ENCODE results near the gene NELL1. TPM values are rescaled to one million over a fixed set of nuclear protein-coding genes. Genes with fewer than 3 reads are reported as not detected.

Gene NELL1
- total RNA-seq, 2 experiments from 2014 or later = not detected

- ATAC-seq (ENCODE audit: poor library complexity) (no peak), DNase-seq (no peak)
- Mint-ChIP-seq H3K4me3 (no peak overlapping the region), H3K27ac (no peak overlapping the region), H3K4me1 (ENCODE audit: low read depth) (no peaks in the 10 kb centered on the region), H3K27me3 (no peaks in the 10 kb centered on the region), H3K9me3 (no peaks in the 10 kb centered on the region), H3K36me3 (ENCODE audit: low read depth) (no peaks in the 10 kb centered on the region)
- Histone ChIP-seq H3K4me1 (ENCODE audit: insufficient read depth, low read length) (no peaks in the 10 kb centered on the region), H3K27ac (ENCODE audit: low read depth in 1 of 2, low read length in 2 of 2) (no peak overlapping the region), H3K4me3 (ENCODE audit: low read length) (no peak overlapping the region), H3K36me3 (ENCODE audit: insufficient read depth, low read length) (no peaks in the 10 kb centered on the region), H3K27me3 (ENCODE audit: control insufficient read depth in 1 of 2, insufficient read depth in 2 of 2, low read length in 2 of 2) (no peaks in the 10 kb centered on the region), H3K9me3 (ENCODE audit: control insufficient read depth in 1 of 2, insufficient read depth in 1 of 2, low read length in 2 of 2) (peaks cover 0 to 5% of the 10 kb centered on the region in 2 experiments)
- intact Hi-C loops (cut with DNase I, micrococcal nuclease) = no loop called here
- POLR2A ChIA-PET = no interaction called here
- CTCF ChIA-PET = no interaction called here
- no peak for TF ChIP-seq CTCF (IDR thresholded peaks at IDR 0.05)
Observed at GRCh38 chr11:21082853-21083252, 413.5 kb downstream of the NELL1 start.

- no peak overlapping the region for H3K27ac Mint-ChIP-seq
- H3K27me3 Mint-ChIP-seq = no peaks in the 10 kb centered on the region
- no peak for TF ChIP-seq CTCF (IDR thresholded peaks at IDR 0.05)
- CTCF ChIA-PET = no interaction called here
- Histone ChIP-seq H3K4me3 (ENCODE audit: low read length) (no peak overlapping the region), H3K9me3 (ENCODE audit: control insufficient read depth in 1 of 2, insufficient read depth in 1 of 2, low read length in 2 of 2) (peaks cover 0 to 5% of the 10 kb centered on the region in 2 experiments), H3K27ac (ENCODE audit: low read depth in 1 of 2, low read length in 2 of 2) (no peak overlapping the region), H3K27me3 (ENCODE audit: control insufficient read depth in 1 of 2, insufficient read depth in 2 of 2, low read length in 2 of 2) (no peaks in the 10 kb centered on the region), H3K36me3 (ENCODE audit: insufficient read depth, low read length) (no peaks in the 10 kb centered on the region), H3K4me1 (ENCODE audit: insufficient read depth, low read length) (no peaks in the 10 kb centered on the region)
- DNase-seq = no peak
- H3K36me3 Mint-ChIP-seq (ENCODE audit: low read depth) = no peaks in the 10 kb centered on the region
- H3K9me3 Mint-ChIP-seq = peaks cover 8% of the 10 kb centered on the region
- intact Hi-C loops (cut with DNase I, micrococcal nuclease) = no loop called here
- H3K4me1 Mint-ChIP-seq (ENCODE audit: low read depth) = no peaks in the 10 kb centered on the region
- POLR2A ChIA-PET = no interaction called here
- H3K4me3 Mint-ChIP-seq = no peak overlapping the region
- ATAC-seq (ENCODE audit: poor library complexity) = no peak
Observed at GRCh38 chr11:21088930-21089329, 419.5 kb downstream of the NELL1 start.

- Histone ChIP-seq H3K9me3 (ENCODE audit: control insufficient read depth in 1 of 2, insufficient read depth in 1 of 2, low read length in 2 of 2) (no peaks in the 10 kb centered on the region), H3K4me3 (ENCODE audit: low read length) (no peak overlapping the region), H3K27ac (ENCODE audit: low read depth in 1 of 2, low read length in 2 of 2) (no peak overlapping the region), H3K27me3 (ENCODE audit: control insufficient read depth in 1 of 2, insufficient read depth in 2 of 2, low read length in 2 of 2) (no peaks in the 10 kb centered on the region), H3K36me3 (ENCODE audit: insufficient read depth, low read length) (no peaks in the 10 kb centered on the region), H3K4me1 (ENCODE audit: insufficient read depth, low read length) (no peaks in the 10 kb centered on the region)
- no peak for TF ChIP-seq CTCF (IDR thresholded peaks at IDR 0.05)
- ChIA-PET POLR2A (no interaction called here), CTCF (no interaction called here)
- Mint-ChIP-seq H3K4me1 (ENCODE audit: low read depth) (no peaks in the 10 kb centered on the region), H3K4me3 (no peak overlapping the region), H3K9me3 (peaks cover 9% of the 10 kb centered on the region), H3K36me3 (ENCODE audit: low read depth) (no peaks in the 10 kb centered on the region), H3K27me3 (no peaks in the 10 kb centered on the region), H3K27ac (no peak overlapping the region)
- intact Hi-C loops (cut with DNase I, micrococcal nuclease) = no loop called here
- ATAC-seq (ENCODE audit: poor library complexity) = no peak
- DNase-seq = no peak
Observed at GRCh38 chr11:21104641-21105040, 435.3 kb downstream of the NELL1 start.
